KMS-11 (cell line): ENCODE data around the gene PPA2.
"Not testable (repeated sequence)": the region's sequence is repeated elsewhere in the genome, so short reads cannot be mapped to it uniquely, and the experiment has no call there.

ENCODE experiments used
- H2AFZ ChIP-seq: fragments of 200-600 bp; sonication (generic); 2 replicates; pipeline ENCODE4 v1.6.1; 2016; ENCODE audit warnings: antibody characterized with exemption, mixed run types, low read depth
- H3K27ac ChIP-seq: fragments of 200-600 bp; sonication (generic); 2 replicates; pipeline ENCODE4 v1.6.1; 2016; ENCODE audit warnings: mild to moderate bottlenecking, mixed run types
- H3K27me3 ChIP-seq: fragments of 200-600 bp; sonication (generic); 2 replicates; pipeline ENCODE4 v1.6.1; 2017; ENCODE audit warnings: mild to moderate bottlenecking, low read depth, mixed run types, moderate library complexity; ENCODE audit not compliant: insufficient read depth
- H3K36me3 ChIP-seq: fragments of 200-600 bp; sonication (generic); 2 replicates; pipeline ENCODE4 v1.6.1; 2017; ENCODE audit warnings: mild to moderate bottlenecking, mixed run types; ENCODE audit not compliant: insufficient read depth
- H3K4me1 ChIP-seq: fragments of 200-600 bp; sonication (generic); 2 replicates; pipeline ENCODE4 v1.6.1; 2016; ENCODE audit warnings: mild to moderate bottlenecking, low read depth, mixed run types; ENCODE audit not compliant: poor library complexity, severe bottlenecking
- H3K4me2 ChIP-seq: fragments of 200-600 bp; sonication (generic); 2 replicates; pipeline ENCODE4 v1.7.0; 2016; ENCODE audit warnings: mild to moderate bottlenecking, mixed run types
- H3K4me3 ChIP-seq: fragments of 200-600 bp; sonication (generic); IDR thresholded peaks from 2 replicates; pipeline ENCODE4 v1.6.1; 2017; ENCODE audit warnings: low read depth, low read length, mixed read lengths; ENCODE audit not compliant: insufficient read depth
- H3K79me2 ChIP-seq: fragments of 200-600 bp; sonication (generic); 2 replicates; pipeline ENCODE4 v1.6.1; 2016; ENCODE audit warnings: low read depth, mixed run types; ENCODE audit not compliant: insufficient read depth
- H3K9ac ChIP-seq: fragments of 200-600 bp; sonication (generic); 2 replicates; pipeline ENCODE4 v1.6.1; 2016; ENCODE audit warnings: mild to moderate bottlenecking, mixed run types
- H4K20me1 ChIP-seq: fragments of 200-600 bp; sonication (generic); 2 replicates; pipeline ENCODE4 v1.6.1; 2016; ENCODE audit warnings: mild to moderate bottlenecking, mixed run types; ENCODE audit not compliant: insufficient read depth
- CTCF ChIP-seq: fragments of 200-600 bp; sonication (generic); conservative IDR thresholded peaks from 2 replicates; pipeline ENCODE4 v1.6.1; 2017; ENCODE audit warnings: low read depth, mild to moderate bottlenecking, antibody characterized with exemption, low read length, moderate library complexity, mixed read lengths

PPA2 gene

DNA sequence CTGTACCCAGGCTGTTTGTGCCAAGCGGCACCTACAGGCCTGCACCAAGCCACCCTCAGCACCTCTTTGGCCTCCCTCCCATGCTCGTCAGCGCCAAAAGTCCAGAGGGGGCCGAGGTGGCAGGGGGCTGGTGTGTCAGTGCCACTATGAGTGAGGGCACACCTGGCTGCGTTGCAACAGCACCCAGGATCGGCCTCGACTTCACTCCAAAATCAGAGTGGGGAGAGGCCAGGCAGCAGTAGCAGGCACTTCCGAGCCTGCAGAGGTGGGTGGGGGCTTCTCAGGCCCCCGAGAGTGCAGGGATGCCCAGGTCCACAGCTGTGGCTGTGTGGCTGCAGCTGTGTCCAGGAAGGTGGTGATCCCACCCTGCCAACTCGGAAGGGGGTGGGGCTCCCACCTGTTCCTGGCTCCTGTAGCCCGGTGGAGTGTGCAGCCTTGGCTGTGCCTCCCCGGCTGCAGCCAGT is 58.5 kb downstream of the PPA2 start:
- Histone ChIP-seq H3K27ac (no peak overlapping the region), H3K36me3 (no peaks in the 10 kb centered on the region; the same call in 1 of the 2 replicates), H3K9ac (no peak overlapping the region), H3K27me3 (no peaks in the 10 kb centered on the region), H3K4me2 (no peak overlapping the region), H3K4me1 (peaks cover 6% of the 10 kb centered on the region), H2AFZ (no peak overlapping the region), H4K20me1 (no peaks in the 10 kb centered on the region; the same call in 1 of the 2 replicates), H3K4me3 (no peak overlapping the region), H3K79me2 (no peaks in the 10 kb centered on the region)
- TF ChIP-seq CTCF = no peak

DNA sequence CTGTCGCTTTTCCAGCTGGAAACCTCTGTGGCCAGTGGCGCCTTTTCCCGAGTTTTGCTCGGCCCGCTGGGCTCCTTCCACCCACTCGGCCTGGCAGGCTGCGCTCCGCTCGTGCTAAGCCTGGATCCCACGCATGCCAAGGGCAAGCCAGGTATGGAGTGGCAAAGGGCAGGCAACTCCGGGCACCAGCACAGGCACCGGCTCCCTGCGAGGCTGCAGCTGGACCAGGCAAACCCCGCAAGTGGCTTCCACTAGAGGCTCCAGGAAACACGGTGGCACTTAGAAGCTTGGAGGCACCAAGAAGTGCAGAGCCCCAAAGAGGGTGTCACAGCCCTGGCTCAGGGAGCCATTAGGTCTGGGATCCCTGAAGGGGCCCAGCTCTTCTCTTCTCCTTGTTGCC is 59.5 kb downstream of the PPA2 start:
- Histone ChIP-seq H3K27ac (no peak overlapping the region), H3K4me1 (peaks cover 6% of the 10 kb centered on the region), H3K4me3 (no peak overlapping the region), H3K36me3 (no peaks in the 10 kb centered on the region; the same call in 1 of the 2 replicates), H2AFZ (no peak overlapping the region), H3K4me2 (no peak overlapping the region), H3K9ac (no peak overlapping the region), H3K79me2 (no peaks in the 10 kb centered on the region), H3K27me3 (no peaks in the 10 kb centered on the region), H4K20me1 (no peaks in the 10 kb centered on the region; the same call in 1 of the 2 replicates)
- TF ChIP-seq CTCF = no peak

GRCh38 chr4:105409135-105409534 is 64.7 kb downstream of the PPA2 start:
- not testable (repeated sequence) for H3K4me1 ChIP-seq, H3K27ac ChIP-seq, H2AFZ ChIP-seq, H4K20me1 ChIP-seq, H3K79me2 ChIP-seq, H3K4me3 ChIP-seq, H3K9ac ChIP-seq, H3K4me2 ChIP-seq, H3K27me3 ChIP-seq, H3K36me3 ChIP-seq

DNA sequence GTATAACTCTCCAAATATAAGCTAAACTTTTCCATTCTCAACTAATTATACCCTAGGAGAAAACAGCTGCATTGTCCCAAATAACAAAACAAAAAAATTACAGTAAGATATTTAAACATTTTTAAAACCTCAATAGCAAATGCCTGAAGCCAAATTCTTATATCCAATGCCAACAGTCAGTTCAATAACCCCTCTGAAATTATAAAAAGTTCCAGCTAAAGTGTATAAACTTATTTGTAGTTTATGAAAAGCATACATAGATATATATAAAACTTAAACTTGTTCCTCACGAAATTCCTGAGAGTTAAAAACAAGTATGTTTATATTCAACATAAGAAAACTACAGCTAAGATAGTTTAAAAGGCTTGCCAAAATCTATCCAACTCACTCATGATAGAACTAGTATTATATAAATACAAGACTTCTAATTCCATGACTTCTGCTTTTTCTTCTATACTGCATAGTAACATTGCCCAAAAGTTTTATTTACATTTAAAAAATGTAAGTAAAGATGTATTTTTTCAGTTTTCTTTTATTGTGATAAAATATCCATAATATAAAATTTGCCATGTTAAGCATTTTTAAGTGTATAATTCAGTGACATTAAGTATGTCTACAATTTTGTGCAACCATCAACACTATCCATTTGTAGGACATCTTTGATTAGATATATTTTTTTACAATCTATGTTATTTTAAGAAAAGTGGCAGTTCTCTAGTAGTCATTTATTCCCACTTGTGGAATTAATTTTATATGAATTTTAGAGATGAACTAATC is 72.8 kb downstream of the PPA2 start:
- no peaks in the 10 kb centered on the region for H3K4me1 ChIP-seq
- no peak for TF ChIP-seq CTCF
- no peak overlapping the region for H3K4me3 ChIP-seq
- no peaks in the 10 kb centered on the region; the same call in 1 of the 2 replicates for H3K36me3 ChIP-seq
- H3K9ac ChIP-seq = no peak overlapping the region
- H3K27ac ChIP-seq = no peak overlapping the region
- no peak overlapping the region for H3K4me2 ChIP-seq
- H4K20me1 ChIP-seq = no peaks in the 10 kb centered on the region
- no peaks in the 10 kb centered on the region for H3K27me3 ChIP-seq
- H2AFZ ChIP-seq = no peak overlapping the region
- no peaks in the 10 kb centered on the region for H3K79me2 ChIP-seq

DNA sequence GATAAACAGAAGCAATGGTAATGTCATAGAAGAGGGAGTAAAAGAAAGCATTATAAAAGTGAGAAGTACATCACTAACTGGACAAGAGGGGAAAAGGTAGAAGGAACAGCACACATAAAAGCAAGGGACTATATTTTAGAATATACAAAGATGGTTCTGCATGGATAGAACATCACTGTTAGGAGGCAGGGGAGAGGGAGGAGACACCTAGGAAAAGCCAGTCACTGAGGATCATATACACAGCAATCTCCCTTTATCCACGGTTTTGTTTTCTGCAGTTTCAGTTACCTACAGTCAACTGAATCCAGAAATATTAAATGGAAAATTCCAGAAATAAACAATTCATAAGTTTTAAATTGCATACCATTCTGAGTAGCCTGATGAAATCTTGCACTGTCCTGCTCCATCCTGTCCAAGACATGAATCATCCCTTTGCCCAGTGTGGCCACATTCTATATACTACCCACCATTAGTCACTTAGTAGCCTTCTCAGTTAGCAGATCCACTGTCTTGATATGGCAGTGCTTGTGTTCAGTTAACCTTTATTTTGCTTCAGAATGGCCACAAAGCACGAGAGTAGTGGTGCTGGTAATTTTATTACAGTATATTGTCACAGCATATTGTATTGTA is 74.2 kb downstream of the PPA2 start:
- no peaks in the 10 kb centered on the region for H3K36me3 ChIP-seq
- no peak overlapping the region for H3K4me2 ChIP-seq
- H3K4me3 ChIP-seq = no peak overlapping the region
- no peaks in the 10 kb centered on the region for H3K79me2 ChIP-seq
- H3K9ac ChIP-seq = no peak overlapping the region
- no peak overlapping the region for H3K27ac ChIP-seq
- H2AFZ ChIP-seq = no peak overlapping the region
- H3K27me3 ChIP-seq = no peaks in the 10 kb centered on the region
- no peaks in the 10 kb centered on the region for H4K20me1 ChIP-seq
- TF ChIP-seq CTCF = no peak
- no peaks in the 10 kb centered on the region for H3K4me1 ChIP-seq
